ENCODE measurements around the gene CYP4B1. TPM values are rescaled to one million over a fixed set of nuclear protein-coding genes. Genes with fewer than 3 reads are reported as not detected.

The CYP4B1 gene
- total and polyA plus RNA-seq, 2 donors (not counting 1 experiment from before 2014, with no cell fraction given) = not detected

- Histone ChIP-seq H3K4me3 (replicated peaks in 1 of 4; ENCODE audit: control extremely low read depth in 1 of 4, insufficient read depth in 1 of 4, low read depth in 3 of 4, low read length in 4 of 4) (no peak overlapping the region), H3K9me3 (ENCODE audit: control insufficient read depth, insufficient read depth, low read depth, low read length) (no peaks in the 10 kb centered on the region), H3K4me1 (ENCODE audit: control insufficient read depth, extremely low read depth, insufficient read depth, low read length) (no peaks in the 10 kb centered on the region), H3K27ac (ENCODE audit: insufficient read depth, low read length) (no peak overlapping the region), H3K79me2 (ENCODE audit: control insufficient read depth, insufficient read depth, low read length) (no peaks in the 10 kb centered on the region), H4K20me1 (ENCODE audit: control insufficient read depth, extremely low read depth, insufficient read depth, low read length) (no peaks in the 10 kb centered on the region), H3K27me3 (ENCODE audit: control insufficient read depth, insufficient read depth, low read length) (no peaks in the 10 kb centered on the region), H2AFZ (ENCODE audit: low read length) (no peak overlapping the region), H3K4me2 (ENCODE audit: extremely low read depth, insufficient read depth, low read length) (no peak overlapping the region), H3K9ac (ENCODE audit: insufficient read depth, low read length) (no peak overlapping the region), H3K36me3 (ENCODE audit: control insufficient read depth, insufficient read depth, low read length) (no peaks in the 10 kb centered on the region)
- no peak for DNase-seq (ENCODE audit: low read depth in 2 of 2)
- TF ChIP-seq EZH2 (IDR thresholded peaks at IDR 0.05; ENCODE audit: low read length, missing control alignments) (no peak), CTCF (conservative IDR thresholded peaks at IDR 0.05 in 1 of 2, IDR thresholded peaks at IDR 0.05 in 1 of 2; ENCODE audit: low read depth in 1 of 2, low read length in 2 of 2) (no peak)
Measured at GRCh38 chr1:46862348-46862747, 63.5 kb downstream of the CYP4B1 start.

Other genes starting within 250 kb of the CYP4B1 start
- gene KNCN, start 247.4 kb upstream of the CYP4B1 start, total RNA-seq = not detected in 2 replicates
- not detected in 2 replicates for gene KNCN, start 247.4 kb upstream of the CYP4B1 start, polyA plus RNA-seq
- gene MKNK1, start 194.8 kb upstream of the CYP4B1 start, total RNA-seq = 18.2 and 22.3 TPM in 2 replicates
- 32.0 and 33.1 TPM in 2 replicates for gene MKNK1, start 194.8 kb upstream of the CYP4B1 start, polyA plus RNA-seq
- 12.1 and 14.9 TPM in 2 replicates for gene MOB3C, start 182.2 kb upstream of the CYP4B1 start, total RNA-seq
- 6.6 and 9.1 TPM in 2 replicates for gene MOB3C, start 182.2 kb upstream of the CYP4B1 start, polyA plus RNA-seq
- 58.3 and 65.6 TPM in 2 replicates for gene ATPAF1, start 130.7 kb upstream of the CYP4B1 start, total RNA-seq
- 72.1 and 81.4 TPM in 2 replicates for gene ATPAF1, start 130.7 kb upstream of the CYP4B1 start, polyA plus RNA-seq
- gene TEX38, start 127.2 kb upstream of the CYP4B1 start, total RNA-seq = not detected in 2 replicates
- gene TEX38, start 127.2 kb upstream of the CYP4B1 start, polyA plus RNA-seq = not detected in 2 replicates
- gene EFCAB14, start 79.9 kb upstream of the CYP4B1 start, total RNA-seq = 35.3 and 35.7 TPM in 2 replicates
- gene EFCAB14, start 79.9 kb upstream of the CYP4B1 start, polyA plus RNA-seq = 54.3 and 65.0 TPM in 2 replicates
- not detected in 2 replicates for gene CYP4A11, start 142.4 kb downstream of the CYP4B1 start, total RNA-seq
- not detected in 2 replicates for gene CYP4A11, start 142.4 kb downstream of the CYP4B1 start, polyA plus RNA-seq
- gene CYP4X1, start 224.6 kb downstream of the CYP4B1 start, total RNA-seq = not detected in 2 replicates
- gene CYP4X1, start 224.6 kb downstream of the CYP4B1 start, polyA plus RNA-seq = 0.02 TPM in 1 of 2 replicates, not detected in the other